A549 (cell line): ENCODE data around the gene CLK2. TPM values are rescaled to one million over a fixed set of nuclear protein-coding genes. Genes with fewer than 3 reads are reported as not detected.

ENCODE experiments used
- ATAC-seq, 2 experiments: fragments of 200-7000 bp in 1 of 2; fragments of >200 bp in 1 of 2; cut with Nextera tagmentation in 1 of 2; cut with Tn5 transposase in 1 of 2; 3 replicates each; pipeline versions ENCODE4 v1.8.0 to v1.9.1; 2018 to 2020; ENCODE audit warnings: mild to moderate bottlenecking in 1 of 2, moderate library complexity in 1 of 2
- CTCF ChIA-PET: fragments of 300-600 bp; sonication (Branson Sonifier 250); formaldehyde crosslinking; extraction: SDS; loops from one replicate; lab custom pipeline; 2021; ENCODE audit warnings: antibody characterized with exemption, inconsistent platforms; lab: Yijun Ruan, JAX
- POLR2A ChIA-PET: fragments of 350-600 bp; formaldehyde crosslinking; extraction: SDS; loops from one replicate; lab custom pipeline; 2021; ENCODE audit warnings: antibody characterized with exemption, inconsistent platforms; lab: Yijun Ruan, JAX
- DNase-seq, 2 experiments: peaks; one replicate each; pipeline versions ENCODE4 v3.0.0 to v3.0.0-alpha.2; 2011 to 2016; ENCODE audit warnings: low read depth in 1 of 2, low spot score in 1 of 2
- FAIRE-seq: peaks from 2 replicates; lab custom pipeline; 2011; peaks lifted over from hg19 to GRCh38; lab: Jason Lieb, UNC
- H3K27ac ChIP-seq, 2 experiments: fragments of >200 bp; sonication (Bioruptor Twin); formaldehyde crosslinking; 3 replicates each; pipeline ENCODE4 v1.5.1; 2016 to 2017
- H3K4me1 ChIP-seq: fragments of >200 bp; sonication (Bioruptor Twin); formaldehyde crosslinking; 3 replicates; pipeline ENCODE4 v1.6.1; 2016
- H3K4me2 ChIP-seq: fragments of >200 bp; sonication (Bioruptor Twin); formaldehyde crosslinking; 3 replicates; pipeline ENCODE4 v1.6.1; 2016
- H3K4me3 ChIP-seq: fragments of >200 bp; sonication (Bioruptor Twin); formaldehyde crosslinking; 3 replicates; pipeline ENCODE4 v1.5.1; 2016
- H3K9me3 ChIP-seq: fragments of >200 bp; sonication (Bioruptor Twin); formaldehyde crosslinking; 3 replicates; pipeline ENCODE4 v1.6.1; 2016
- CHD4 ChIP-seq: fragments of 200-600 bp; sonication (generic); IDR thresholded peaks from 2 replicates; pipeline ENCODE4 v1.6.1; 2016; ENCODE audit warnings: antibody characterized with exemption, mild to moderate bottlenecking, borderline replicate concordance
- EP300 ChIP-seq, 2 experiments: fragments of >200 bp; sonication (Bioruptor Twin); formaldehyde crosslinking; IDR thresholded peaks; 2 replicates in 1 of 2; 3 replicates in 1 of 2; pipeline ENCODE4 v1.6.1; 2016 to 2017
- FOXS1 ChIP-seq: fragments of 250-450 bp; sonication (Bioruptor Pico); IDR thresholded peaks from 2 replicates; pipeline ENCODE4 v1.5.0; 2020; ENCODE audit warnings: mild to moderate bottlenecking, moderate library complexity
- HOXA7 ChIP-seq: fragments of 250-450 bp; sonication (Bioruptor Pico); IDR thresholded peaks from 2 replicates; pipeline ENCODE4 v1.5.0; 2020; ENCODE audit warnings: mild to moderate bottlenecking, moderate library complexity
- JUN ChIP-seq, 2 experiments: fragments of >200 bp; sonication (Bioruptor Twin); formaldehyde crosslinking; IDR thresholded peaks; 2 replicates in 1 of 2; 3 replicates in 1 of 2; pipeline ENCODE4 v1.6.1; 2016 to 2017
- MAZ ChIP-seq: fragments of 150-350 bp; IDR thresholded peaks from 2 replicates; pipeline ENCODE4 v1.6.1; 2014; ENCODE audit warnings: antibody characterized with exemption, low read depth, low read length, borderline replicate concordance
- MYC ChIP-seq: IDR thresholded peaks from 2 replicates; pipeline ENCODE4 v1.6.1; 2012; ENCODE audit warnings: mild to moderate bottlenecking, inconsistent platforms, low read length, improper control_type of control experiment, borderline replicate concordance
- NR3C1 ChIP-seq: fragments of >200 bp; sonication (Bioruptor Twin); formaldehyde crosslinking; IDR thresholded peaks from 3 replicates; pipeline ENCODE4 v1.6.1; 2017
- RAD21 ChIP-seq, 2 experiments: fragments of >200 bp in 1 of 2; sonication (Bioruptor Twin) in 1 of 2; formaldehyde crosslinking in 1 of 2; IDR thresholded peaks in 1 of 2; conservative IDR thresholded peaks in 1 of 2; 2 replicates in 1 of 2; 3 replicates in 1 of 2; pipeline ENCODE4 v1.6.1; 2012 to 2018; ENCODE audit warnings: inconsistent platforms in 1 of 2
- RARB ChIP-seq: fragments of 250-450 bp; sonication (Bioruptor Pico); IDR thresholded peaks from 2 replicates; pipeline ENCODE4 v1.8.0; 2021; ENCODE audit warnings: mild to moderate bottlenecking, moderate library complexity
- RNF2 ChIP-seq: fragments of 200-600 bp; sonication (generic); IDR thresholded peaks from 2 replicates; pipeline ENCODE4 v1.6.1; 2016; ENCODE audit warnings: low read depth, mild to moderate bottlenecking, antibody characterized with exemption, moderate library complexity, borderline replicate concordance
- SREBF2 ChIP-seq: fragments of 450-650 bp; IDR thresholded peaks from 2 replicates; pipeline ENCODE4 v1.6.1; 2014; ENCODE audit warnings: mild to moderate bottlenecking, moderate library complexity
- TFCP2L1 ChIP-seq: fragments of 250-450 bp; sonication (Bioruptor Pico); IDR thresholded peaks from 2 replicates; pipeline ENCODE4 v1.5.0; 2021; ENCODE audit warnings: mild to moderate bottlenecking
- ZC3H11A ChIP-seq: fragments of 450-650 bp; IDR thresholded peaks from 2 replicates; pipeline ENCODE4 v1.6.1; 2014; ENCODE audit warnings: antibody characterized with exemption, mild to moderate bottlenecking
- ZSCAN20 ChIP-seq: fragments of 250-450 bp; sonication (Bioruptor Pico); IDR thresholded peaks from 2 replicates; pipeline ENCODE4 v1.8.0; 2022; ENCODE audit warnings: mild to moderate bottlenecking, moderate library complexity
- WGBS: methylation state at CpG from one replicate; pipeline ENCODE4 v1.1.6; 2017; ENCODE audit errors: missing lambda C conversion rate; 5-methylcytosine and 5-hydroxymethylcytosine counted together
- polyA plus RNA-seq, 4 experiments: library from polyadenylated mRNA; depleted of rRNA in 3 of 4; stranded (reverse); fragments of >200 nt; fragmentation: RNase III in 1 of 4; extraction: RNeasy Plus Mini Kit Qiagen cat#74134 plus additional on column Dnase treatment in 1 of 4; gene quantifications; 2 replicates in 3 of 4; 3 replicates in 1 of 4; pipeline ENCODE4 v1.2.3, GENCODE V29; 2011 to 2017
- TF ChIP-seq, protein P1 (sequence below): fragments of 150-350 bp; IDR thresholded peaks from 2 replicates; pipeline ENCODE4 v1.6.1; 2014; ENCODE audit warnings: low read depth, mild to moderate bottlenecking, low read length
- TF ChIP-seq, protein P2 (sequence below): fragments of 200-600 bp; sonication (generic); IDR thresholded peaks from 2 replicates; pipeline ENCODE4 v1.6.1; 2016; ENCODE audit warnings: antibody characterized with exemption, mild to moderate bottlenecking, moderate library complexity
- TF ChIP-seq, protein P3 (sequence below): fragments of 450-650 bp; IDR thresholded peaks from 2 replicates; pipeline ENCODE4 v1.6.1; 2014; ENCODE audit warnings: antibody characterized with exemption
- TF ChIP-seq, protein P4 (sequence below): IDR thresholded peaks from 2 replicates; pipeline ENCODE4 v1.6.1; 2012

CLK2 gene
- polyA plus RNA-seq, 2 of the 4 experiments (the other 2 are of a cell fraction), result 37.9 to 45.7 TPM

DNA sequence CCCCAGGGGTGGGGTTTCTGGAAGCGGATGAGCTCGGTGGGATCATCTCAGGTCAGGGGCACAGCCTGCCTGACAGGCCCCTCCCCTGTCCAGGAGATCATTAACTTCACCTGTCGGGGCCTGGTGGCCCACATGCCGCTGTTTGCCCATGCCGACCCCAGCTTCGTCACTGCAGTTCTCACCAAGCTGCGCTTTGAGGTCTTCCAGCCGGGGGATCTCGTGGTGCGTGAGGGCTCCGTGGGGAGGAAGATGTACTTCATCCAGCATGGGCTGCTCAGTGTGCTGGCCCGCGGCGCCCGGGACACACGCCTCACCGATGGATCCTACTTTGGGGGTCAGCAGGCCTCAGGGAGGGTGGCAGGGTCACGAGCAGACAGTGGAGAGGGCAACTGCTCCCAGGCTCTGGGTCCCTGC lies 12.3 kb upstream of the CLK2 start:
- WGBS, result 87% methylated on average over 18 of the region's 18 CpGs
- Histone ChIP-seq H3K4me1 (no peaks in the 10 kb centered on the region), H3K27ac (no peak overlapping the region), H3K4me2 (no peak overlapping the region), H3K4me3 (no peak overlapping the region), H3K9me3 (no peaks in the 10 kb centered on the region)
- TF ChIP-seq, protein P1, sequence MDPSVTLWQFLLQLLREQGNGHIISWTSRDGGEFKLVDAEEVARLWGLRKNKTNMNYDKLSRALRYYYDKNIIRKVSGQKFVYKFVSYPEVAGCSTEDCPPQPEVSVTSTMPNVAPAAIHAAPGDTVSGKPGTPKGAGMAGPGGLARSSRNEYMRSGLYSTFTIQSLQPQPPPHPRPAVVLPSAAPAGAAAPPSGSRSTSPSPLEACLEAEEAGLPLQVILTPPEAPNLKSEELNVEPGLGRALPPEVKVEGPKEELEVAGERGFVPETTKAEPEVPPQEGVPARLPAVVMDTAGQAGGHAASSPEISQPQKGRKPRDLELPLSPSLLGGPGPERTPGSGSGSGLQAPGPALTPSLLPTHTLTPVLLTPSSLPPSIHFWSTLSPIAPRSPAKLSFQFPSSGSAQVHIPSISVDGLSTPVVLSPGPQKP, result no peak
- TF ChIP-seq RNF2, result no peak
- ATAC-seq (no peak), DNase-seq (no peak), FAIRE-seq (no peak)
- CTCF ChIA-PET, result interaction anchor here (0.5 to 4.0 kb wide), 5 partner anchors 11 to 589 kb away, joined by 3 to 18 read pairs (median 3); no protein-coding TSS in a partner anchor
- POLR2A ChIA-PET, result no interaction called here

DNA sequence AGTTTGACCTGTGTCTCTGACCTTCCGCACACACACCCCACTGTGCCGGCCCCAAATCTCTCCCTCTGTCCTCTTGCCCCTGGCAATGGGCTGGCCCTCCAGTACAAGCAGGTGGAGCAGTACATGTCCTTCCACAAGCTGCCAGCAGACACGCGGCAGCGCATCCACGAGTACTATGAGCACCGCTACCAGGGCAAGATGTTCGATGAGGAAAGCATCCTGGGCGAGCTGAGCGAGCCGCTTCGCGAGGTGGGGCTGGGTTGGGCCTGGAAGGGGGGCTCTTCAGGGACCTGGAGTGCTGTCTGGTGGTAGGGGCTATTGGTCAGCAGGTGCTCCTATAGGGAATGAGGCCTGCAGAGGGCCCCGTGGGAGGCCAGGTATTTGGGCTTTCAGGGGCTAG lies 11.8 kb upstream of the CLK2 start:
- TF ChIP-seq NR3C1, result no peak
- TF ChIP-seq RARB (CRISPR knock-in tag), result no peak
- TF ChIP-seq, protein P2, sequence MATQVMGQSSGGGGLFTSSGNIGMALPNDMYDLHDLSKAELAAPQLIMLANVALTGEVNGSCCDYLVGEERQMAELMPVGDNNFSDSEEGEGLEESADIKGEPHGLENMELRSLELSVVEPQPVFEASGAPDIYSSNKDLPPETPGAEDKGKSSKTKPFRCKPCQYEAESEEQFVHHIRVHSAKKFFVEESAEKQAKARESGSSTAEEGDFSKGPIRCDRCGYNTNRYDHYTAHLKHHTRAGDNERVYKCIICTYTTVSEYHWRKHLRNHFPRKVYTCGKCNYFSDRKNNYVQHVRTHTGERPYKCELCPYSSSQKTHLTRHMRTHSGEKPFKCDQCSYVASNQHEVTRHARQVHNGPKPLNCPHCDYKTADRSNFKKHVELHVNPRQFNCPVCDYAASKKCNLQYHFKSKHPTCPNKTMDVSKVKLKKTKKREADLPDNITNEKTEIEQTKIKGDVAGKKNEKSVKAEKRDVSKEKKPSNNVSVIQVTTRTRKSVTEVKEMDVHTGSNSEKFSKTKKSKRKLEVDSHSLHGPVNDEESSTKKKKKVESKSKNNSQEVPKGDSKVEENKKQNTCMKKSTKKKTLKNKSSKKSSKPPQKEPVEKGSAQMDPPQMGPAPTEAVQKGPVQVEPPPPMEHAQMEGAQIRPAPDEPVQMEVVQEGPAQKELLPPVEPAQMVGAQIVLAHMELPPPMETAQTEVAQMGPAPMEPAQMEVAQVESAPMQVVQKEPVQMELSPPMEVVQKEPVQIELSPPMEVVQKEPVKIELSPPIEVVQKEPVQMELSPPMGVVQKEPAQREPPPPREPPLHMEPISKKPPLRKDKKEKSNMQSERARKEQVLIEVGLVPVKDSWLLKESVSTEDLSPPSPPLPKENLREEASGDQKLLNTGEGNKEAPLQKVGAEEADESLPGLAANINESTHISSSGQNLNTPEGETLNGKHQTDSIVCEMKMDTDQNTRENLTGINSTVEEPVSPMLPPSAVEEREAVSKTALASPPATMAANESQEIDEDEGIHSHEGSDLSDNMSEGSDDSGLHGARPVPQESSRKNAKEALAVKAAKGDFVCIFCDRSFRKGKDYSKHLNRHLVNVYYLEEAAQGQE, result no peak
- no peak for TF ChIP-seq RNF2
- TF ChIP-seq SREBF2, result no peak
- TF ChIP-seq FOXS1 (CRISPR knock-in tag), result no peak
- TF ChIP-seq JUN (IDR thresholded peaks at IDR 0.05), result no peak
- no peak for TF ChIP-seq EP300 (IDR thresholded peaks at IDR 0.05)
- TF ChIP-seq MAZ, result no peak
- TF ChIP-seq RAD21 (conservative IDR thresholded peaks at IDR 0.05 in 1 of 2, IDR thresholded peaks at IDR 0.05 in 1 of 2), result no peak
- TF ChIP-seq TFCP2L1 (CRISPR knock-in tag), result no peak
- TF ChIP-seq HOXA7, result no peak
- no peak for TF ChIP-seq ZSCAN20 (CRISPR knock-in tag)
- no peak overlapping the region for H3K4me3 ChIP-seq
- no peaks in the 10 kb centered on the region for H3K4me1 ChIP-seq
- CTCF ChIA-PET, result interaction anchor here (1.0 to 4.0 kb wide), 4 partner anchors 10 to 39 kb away, joined by 3 to 18 read pairs (median 7); no protein-coding TSS in a partner anchor
- no peak overlapping the region for H3K4me2 ChIP-seq
- no peak for FAIRE-seq
- H3K9me3 ChIP-seq, result no peaks in the 10 kb centered on the region
- POLR2A ChIA-PET, result no interaction called here
- 91% methylated on average over 14 of the region's 14 CpGs for WGBS
- H3K27ac ChIP-seq, result no peak overlapping the region
- no peak for ATAC-seq
- DNase-seq, result no peak

DNA sequence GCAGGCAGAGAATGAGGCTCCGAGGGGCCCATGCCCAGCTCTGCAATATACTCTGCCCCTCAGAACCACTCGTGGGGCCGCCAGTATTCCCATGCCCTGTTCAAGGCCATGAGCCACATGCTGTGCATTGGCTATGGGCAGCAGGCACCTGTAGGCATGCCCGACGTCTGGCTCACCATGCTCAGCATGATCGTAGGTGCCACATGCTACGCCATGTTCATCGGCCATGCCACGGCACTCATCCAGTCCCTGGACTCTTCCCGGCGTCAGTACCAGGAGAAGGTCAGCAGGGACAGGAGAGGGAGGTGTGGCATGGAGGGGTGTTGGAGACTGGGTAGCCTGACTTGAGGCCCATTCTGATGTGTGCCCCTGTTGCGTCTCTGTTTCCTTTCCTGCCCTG lies 11.2 kb upstream of the CLK2 start:
- no peak for FAIRE-seq
- CTCF ChIA-PET, result interaction anchor here (3.3 to 4.0 kb wide), 2 partner anchors 34 to 39 kb away, joined by 11 to 18 read pairs; no protein-coding TSS in a partner anchor

More for the DNA sequence above, 11.2 kb upstream of the CLK2 start:
- no peak overlapping the region for H3K4me2 ChIP-seq
- no peaks in the 10 kb centered on the region for H3K4me1 ChIP-seq
- DNase-seq, result no peak
- H3K4me3 ChIP-seq, result no peak overlapping the region
- H3K27ac ChIP-seq, result no peak overlapping the region
- no peaks in the 10 kb centered on the region for H3K9me3 ChIP-seq
- no peak for ATAC-seq
- WGBS, result 92% methylated on average over 12 of the region's 12 CpGs
- POLR2A ChIA-PET, result no interaction called here
- TF ChIP-seq, protein P3, sequence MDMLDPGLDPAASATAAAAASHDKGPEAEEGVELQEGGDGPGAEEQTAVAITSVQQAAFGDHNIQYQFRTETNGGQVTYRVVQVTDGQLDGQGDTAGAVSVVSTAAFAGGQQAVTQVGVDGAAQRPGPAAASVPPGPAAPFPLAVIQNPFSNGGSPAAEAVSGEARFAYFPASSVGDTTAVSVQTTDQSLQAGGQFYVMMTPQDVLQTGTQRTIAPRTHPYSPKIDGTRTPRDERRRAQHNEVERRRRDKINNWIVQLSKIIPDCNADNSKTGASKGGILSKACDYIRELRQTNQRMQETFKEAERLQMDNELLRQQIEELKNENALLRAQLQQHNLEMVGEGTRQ, result no peak
- TF ChIP-seq ZC3H11A (no peak), ZSCAN20 (CRISPR knock-in tag) (no peak), MYC (no peak), CHD4 (no peak)
- TF ChIP-seq, protein P4, sequence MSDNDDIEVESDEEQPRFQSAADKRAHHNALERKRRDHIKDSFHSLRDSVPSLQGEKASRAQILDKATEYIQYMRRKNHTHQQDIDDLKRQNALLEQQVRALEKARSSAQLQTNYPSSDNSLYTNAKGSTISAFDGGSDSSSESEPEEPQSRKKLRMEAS, result no peak
- TF ChIP-seq, all 56 proteins: peak for 0
